GM12801 (cell line): Measurements from ENCODE around the gene CHI3L1.

Source experiments
- CTCF ChIP-seq: IDR thresholded peaks from one replicate; pipeline ENCODE4 v1.5.1; 2011; ENCODE audit warnings: control low read depth; ENCODE audit not compliant: insufficient read length; ENCODE audit errors: extremely low read depth

The CHI3L1 gene

GRCh38 chr1:203196371-203196770 is 9.9 kb upstream of the CHI3L1 start:
- TF ChIP-seq CTCF, result no peak

DNA sequence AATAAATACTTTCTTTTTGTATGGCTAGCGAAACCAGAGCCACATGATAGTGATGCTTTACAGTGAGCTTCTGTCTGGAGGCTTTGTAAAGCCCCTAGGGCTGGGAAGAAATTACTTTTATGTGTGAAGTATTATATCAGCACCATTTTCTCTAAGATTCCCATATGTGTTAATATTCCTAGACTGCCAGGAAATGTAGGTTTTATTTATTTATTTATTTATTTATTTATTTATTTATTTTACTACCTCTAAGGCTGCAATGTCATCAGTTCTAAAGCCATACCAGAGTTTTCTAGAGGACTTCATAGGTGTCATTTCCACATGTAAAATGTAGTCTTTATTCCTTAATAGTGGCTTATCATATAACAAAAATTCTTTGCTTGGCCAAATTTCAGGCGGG is 4.4 kb upstream of the CHI3L1 start:
- no peak for TF ChIP-seq CTCF

GRCh38 chr1:203189951-203190352 is 3.4 kb upstream of the CHI3L1 start:
- no peak for TF ChIP-seq CTCF

DNA sequence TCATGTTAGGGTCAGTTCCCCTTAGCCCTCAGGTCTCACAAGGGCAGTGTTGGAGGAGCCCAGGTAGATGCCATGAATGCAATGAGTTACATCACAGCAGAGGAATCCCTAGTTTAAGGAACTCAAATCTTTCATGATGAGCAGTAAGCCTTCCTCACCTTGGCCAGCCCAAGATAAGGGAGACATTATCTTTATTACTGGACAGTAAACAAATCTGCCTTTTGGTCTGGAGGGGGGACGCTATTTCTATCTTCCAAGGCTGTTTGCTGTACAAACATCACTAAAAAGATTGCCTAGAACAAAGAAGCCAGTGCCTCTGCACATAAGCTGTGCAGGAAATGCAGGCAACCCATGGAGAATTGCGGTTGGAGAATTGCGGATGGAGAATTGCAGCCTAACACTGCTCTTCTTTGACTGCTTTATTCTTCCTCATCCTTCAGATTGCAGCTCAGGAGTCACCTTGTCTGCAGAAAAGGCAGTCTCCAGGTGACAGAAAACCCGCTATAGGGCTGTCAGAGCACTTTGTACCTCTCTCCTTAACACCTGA is 2.3 kb upstream of the CHI3L1 start:
- no peak for TF ChIP-seq CTCF

GRCh38 chr1:203187689-203188264 is 1.3 kb upstream of the CHI3L1 start:
- TF ChIP-seq CTCF, result no peak

DNA sequence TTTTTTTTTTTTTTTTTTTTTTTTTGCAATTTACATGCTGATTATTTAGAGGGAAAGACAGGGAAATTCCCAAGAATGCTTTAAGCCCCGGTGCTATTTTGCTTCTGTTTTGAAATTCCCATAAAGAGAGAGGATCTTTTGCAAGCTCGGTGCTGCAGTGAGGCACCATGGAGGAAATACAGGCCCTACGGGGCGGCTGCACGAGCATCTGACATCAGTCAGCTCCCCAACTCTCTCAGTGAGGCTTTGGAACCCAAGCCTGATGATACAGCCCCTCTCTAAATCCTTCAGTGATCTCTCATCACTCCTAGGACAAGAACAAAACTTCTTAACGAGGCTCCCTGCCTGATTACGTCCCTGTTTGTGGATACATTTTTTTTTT is 791 bp upstream of the CHI3L1 start:
- no peak for TF ChIP-seq CTCF

DNA sequence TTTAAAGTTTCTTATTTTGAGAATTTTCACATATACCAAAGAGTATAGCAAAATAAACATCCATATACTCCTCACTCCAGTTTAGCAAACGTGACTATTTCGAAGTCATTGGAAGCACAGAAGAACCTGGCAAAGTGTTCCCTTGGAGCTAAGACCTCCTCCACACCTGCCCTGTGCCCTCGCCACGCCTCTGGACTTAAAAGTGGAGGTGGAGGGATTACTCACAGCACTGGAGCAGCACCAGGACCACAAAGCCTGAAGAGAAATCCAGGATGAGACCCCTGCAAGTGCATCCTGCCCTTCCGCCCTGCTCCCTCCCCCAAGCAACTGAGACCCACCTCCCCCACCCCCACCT is 436 bp downstream of the CHI3L1 start:
- no peak for TF ChIP-seq CTCF
